ENCODE data around the gene BMPR1A. TPM values are rescaled to one million over a fixed set of nuclear protein-coding genes. Genes with fewer than 3 reads are reported as not detected.

Gene BMPR1A
- total RNA-seq, 6 donors from 2014 or later, result 12.9 to 37.4 (median 30.6) TPM

GRCh38 chr10:86815640-86816039 is 59.2 kb downstream of the BMPR1A start:
- H3K4me3 ChIP-seq, result no peak overlapping the region
- peaks cover 0 to 3% (median 0%) of the 10 kb centered on the region in 4 donors for H3K4me1 ChIP-seq
- H3K27me3 ChIP-seq, result no peaks in the 10 kb centered on the region
- no peaks in the 10 kb centered on the region for H3K36me3 ChIP-seq
- 94 to 97% methylated on average over 5 of the region's 5 CpGs for WGBS, 2 donors
- no peak for ATAC-seq (ENCODE audit: low FRiP score in 2 of 2)
- no peak overlapping the region for H3K27ac ChIP-seq
- H3K9me3 ChIP-seq, result no peaks in the 10 kb centered on the region
- no peak for TF ChIP-seq CTCF (IDR thresholded peaks at IDR 0.05)
- no peak for TF ChIP-seq POLR2A (IDR thresholded peaks at IDR 0.05)
- no peak for TF ChIP-seq EP300 (IDR thresholded peaks at IDR 0.05)
- TF ChIP-seq POLR2AphosphoS5 (IDR thresholded peaks at IDR 0.05), result no peak
- no peak for DNase-seq

GRCh38 chr10:86817246-86817645 is 60.8 kb downstream of the BMPR1A start:
- 84 to 85% methylated on average over 2 of the region's 2 CpGs for WGBS, 2 donors
- TF ChIP-seq POLR2AphosphoS5 (IDR thresholded peaks at IDR 0.05), result no peak
- no peak for TF ChIP-seq EP300 (IDR thresholded peaks at IDR 0.05)
- no peak for TF ChIP-seq POLR2A (IDR thresholded peaks at IDR 0.05)
- TF ChIP-seq CTCF (IDR thresholded peaks at IDR 0.05), result no peak
- ATAC-seq (ENCODE audit: low FRiP score in 2 of 2) (no peak), DNase-seq (no peak)
- Histone ChIP-seq H3K27ac (no peak overlapping the region), H3K27me3 (no peaks in the 10 kb centered on the region), H3K4me1 (peaks cover 0 to 3% (median 0%) of the 10 kb centered on the region in 4 donors), H3K4me3 (no peak overlapping the region), H3K36me3 (no peaks in the 10 kb centered on the region), H3K9me3 (no peaks in the 10 kb centered on the region)

GRCh38 chr10:86819567-86819966 is 63.1 kb downstream of the BMPR1A start:
- Histone ChIP-seq H3K4me1 (no peaks in the 10 kb centered on the region), H3K36me3 (no peaks in the 10 kb centered on the region), H3K27ac (no peak overlapping the region), H3K4me3 (no peak overlapping the region), H3K27me3 (no peaks in the 10 kb centered on the region), H3K9me3 (no peaks in the 10 kb centered on the region)
- TF ChIP-seq POLR2A (IDR thresholded peaks at IDR 0.05) (no peak), EP300 (IDR thresholded peaks at IDR 0.05) (no peak), POLR2AphosphoS5 (IDR thresholded peaks at IDR 0.05) (no peak), CTCF (IDR thresholded peaks at IDR 0.05) (no peak)
- DNase-seq (no peak), ATAC-seq (ENCODE audit: low FRiP score in 2 of 2) (no peak)
- 78 to 81% methylated on average over 6 of the region's 6 CpGs for WGBS, 2 donors

- Histone ChIP-seq H3K27me3 (no peaks in the 10 kb centered on the region), H3K9me3 (no peaks in the 10 kb centered on the region), H3K36me3 (no peaks in the 10 kb centered on the region), H3K4me3 (no peak overlapping the region), H3K27ac (no peak overlapping the region), H3K4me1 (no peaks in the 10 kb centered on the region)
- TF ChIP-seq POLR2AphosphoS5 (IDR thresholded peaks at IDR 0.05), result no peak
- no peak for TF ChIP-seq POLR2A (IDR thresholded peaks at IDR 0.05)
- TF ChIP-seq EP300 (IDR thresholded peaks at IDR 0.05), result no peak
- no peak for TF ChIP-seq CTCF (IDR thresholded peaks at IDR 0.05)
- no peak for ATAC-seq (ENCODE audit: low FRiP score in 2 of 2)
- no peak for DNase-seq
- 83 to 95% methylated on average over 5 of the region's 5 CpGs for WGBS, 2 donors
These were observed 64.1 kb downstream of the BMPR1A start for GRCh38 chr10:86820509-86820908.

- 62 to 65% methylated on average over 6 of the region's 6 CpGs for WGBS, 2 donors
- no peak overlapping the region for H3K27ac ChIP-seq
- ATAC-seq (ENCODE audit: low FRiP score in 2 of 2) (peak in 1 of 2 donors; percentile 56), DNase-seq (no peak)
- no peaks in the 10 kb centered on the region for H3K36me3 ChIP-seq
- no peaks in the 10 kb centered on the region for H3K9me3 ChIP-seq
- no peaks in the 10 kb centered on the region for H3K4me1 ChIP-seq
- H3K27me3 ChIP-seq, result no peaks in the 10 kb centered on the region
- TF ChIP-seq EP300 (IDR thresholded peaks at IDR 0.05) (no peak), CTCF (IDR thresholded peaks at IDR 0.05) (no peak), POLR2A (IDR thresholded peaks at IDR 0.05) (no peak), POLR2AphosphoS5 (IDR thresholded peaks at IDR 0.05) (no peak)
- no peak overlapping the region for H3K4me3 ChIP-seq
These were observed 65.1 kb downstream of the BMPR1A start for GRCh38 chr10:86821388-86821999.
